Calu3 (cell line): ENCODE data around the gene RASGRF1. TPM values are rescaled to one million over a fixed set of nuclear protein-coding genes. Genes with fewer than 3 reads are reported as not detected.
A peak's percentile ranks its signal among the peaks of the same experiment; 100 is the strongest.

Experiments used
- BruUV-seq: library from RNA; stranded (reverse); fragments of 400-500 nt; replicated peaks from 2 replicates; lab custom pipeline; 2021; lab: Mats Ljungman, UMichigan
- CTCF ChIA-PET: fragments of 300-600 bp; sonication (Branson Sonifier 250); formaldehyde crosslinking; loops from one replicate; lab custom pipeline; 2022; ENCODE audit warnings: antibody characterized with exemption; lab: Charles Lee
- DNase-seq: peaks from one replicate; pipeline ENCODE4 v3.0.0; 2022
- H3K27ac Mint-ChIP-seq: one replicate; pipeline ENCODE4 v1.8.0; 2022; ENCODE audit warnings: mixed read lengths; ENCODE audit not compliant: unreplicated experiment
- H3K27me3 Mint-ChIP-seq: one replicate; pipeline ENCODE4 v1.8.0; 2022; ENCODE audit warnings: mixed read lengths; ENCODE audit not compliant: unreplicated experiment
- H3K36me3 Mint-ChIP-seq: one replicate; pipeline ENCODE4 v1.8.0; 2022; ENCODE audit warnings: mild to moderate bottlenecking, moderate library complexity, mixed read lengths; ENCODE audit not compliant: insufficient read depth, unreplicated experiment
- H3K4me1 Mint-ChIP-seq: one replicate; pipeline ENCODE4 v1.8.0; 2022; ENCODE audit warnings: mild to moderate bottlenecking, low read depth, mixed read lengths; ENCODE audit not compliant: unreplicated experiment
- H3K4me3 Mint-ChIP-seq: one replicate; pipeline ENCODE4 v1.8.0; 2022; ENCODE audit warnings: mild to moderate bottlenecking, low read depth, moderate library complexity, mixed read lengths; ENCODE audit not compliant: unreplicated experiment
- H3K9me3 Mint-ChIP-seq: one replicate; pipeline ENCODE4 v1.8.0; 2022; ENCODE audit warnings: low read depth, mixed read lengths; ENCODE audit not compliant: unreplicated experiment
- CTCF ChIP-seq: fragments of 200-600 bp; IDR thresholded peaks from one replicate; pipeline ENCODE4 v1.8.0; 2022; ENCODE audit warnings: antibody characterized with exemption; ENCODE audit not compliant: unreplicated experiment
- intact Hi-C: fragments of 100-400 bp; cut with micrococcal nuclease; formaldehyde crosslinking; loops from one replicate; pipeline ENCODE4 v1.10.0; 2022; ENCODE audit not compliant: unreplicated experiment
- total RNA-seq: library from RNA; stranded (reverse); gene quantifications from 2 replicates; pipeline ENCODE4 v1.2.3, GENCODE V29; 2022

RASGRF1 gene
- total RNA-seq, 1 experiment from 2014 or later, result 2.2 TPM

GRCh38 chr15:79031201-79031600 is 59.4 kb downstream of the RASGRF1 start:
- Mint-ChIP-seq H3K4me3 (no peak overlapping the region), H3K36me3 (no peaks in the 10 kb centered on the region), H3K4me1 (no peaks in the 10 kb centered on the region), H3K27ac (no peak overlapping the region), H3K9me3 (no peaks in the 10 kb centered on the region), H3K27me3 (peaks cover 28% of the 10 kb centered on the region)
- TF ChIP-seq CTCF, result no peak
- no peak for DNase-seq
- intact Hi-C loops, result no loop called here
- CTCF ChIA-PET, result interaction anchor here (1.2 kb wide), 1 partner anchor 52 kb away, joined by 4 read pairs; no protein-coding TSS in a partner anchor
- BruUV-seq, result no TSS peak

GRCh38 chr15:79030470-79030869 is 60.1 kb downstream of the RASGRF1 start:
- no TSS peak for BruUV-seq
- intact Hi-C loops, result no loop called here
- Mint-ChIP-seq H3K9me3 (no peaks in the 10 kb centered on the region), H3K27me3 (peaks cover 20% of the 10 kb centered on the region), H3K27ac (no peak overlapping the region), H3K4me3 (no peak overlapping the region), H3K4me1 (no peaks in the 10 kb centered on the region), H3K36me3 (no peaks in the 10 kb centered on the region)
- CTCF ChIA-PET, result interaction anchor here (1.2 kb wide), 1 partner anchor 51 kb away, joined by 4 read pairs; no protein-coding TSS in a partner anchor
- TF ChIP-seq CTCF, result no peak
- DNase-seq, result no peak

- Mint-ChIP-seq H3K4me1 (no peaks in the 10 kb centered on the region), H3K9me3 (peaks cover 2% of the 10 kb centered on the region), H3K36me3 (no peaks in the 10 kb centered on the region), H3K4me3 (no peak overlapping the region), H3K27ac (no peak overlapping the region), H3K27me3 (peaks cover 15% of the 10 kb centered on the region)
- intact Hi-C loops, result loop anchor here (1.0 to 5.0 kb wide), 2 partner anchors 121 to 156 kb away; no protein-coding TSS in a partner anchor
- peak; percentile 61 for DNase-seq
- peak; percentile 84 for TF ChIP-seq CTCF
- BruUV-seq, result no TSS peak
- CTCF ChIA-PET, result interaction anchor here (0.6 to 2.9 kb wide), 9 partner anchors 10 to 180 kb away, joined by 3 to 40 read pairs (median 6); no protein-coding TSS in a partner anchor
These were observed 62.1 kb downstream of the RASGRF1 start for GRCh38 chr15:79028411-79028964.

- no peak for TF ChIP-seq CTCF
- CTCF ChIA-PET, result interaction anchor here (1.3 to 2.9 kb wide), 7 partner anchors 11 to 181 kb away, joined by 3 to 40 read pairs (median 7); no protein-coding TSS in a partner anchor
- DNase-seq, result no peak
- peaks cover 15% of the 10 kb centered on the region for H3K27me3 Mint-ChIP-seq
- BruUV-seq, result no TSS peak
- peaks cover 2% of the 10 kb centered on the region for H3K9me3 Mint-ChIP-seq
- no peaks in the 10 kb centered on the region for H3K36me3 Mint-ChIP-seq
- H3K4me1 Mint-ChIP-seq, result no peaks in the 10 kb centered on the region
- no peak overlapping the region for H3K27ac Mint-ChIP-seq
- H3K4me3 Mint-ChIP-seq, result no peak overlapping the region
- intact Hi-C loops, result loop anchor here (1.0 to 5.0 kb wide), 2 partner anchors 120 to 157 kb away; no protein-coding TSS in a partner anchor
These were observed 62.8 kb downstream of the RASGRF1 start for GRCh38 chr15:79027532-79028410.
